ENCODE results near the gene KLHL42. TPM values are rescaled to one million over a fixed set of nuclear protein-coding genes. Genes with fewer than 3 reads are reported as not detected.

The KLHL42 gene, protein sequence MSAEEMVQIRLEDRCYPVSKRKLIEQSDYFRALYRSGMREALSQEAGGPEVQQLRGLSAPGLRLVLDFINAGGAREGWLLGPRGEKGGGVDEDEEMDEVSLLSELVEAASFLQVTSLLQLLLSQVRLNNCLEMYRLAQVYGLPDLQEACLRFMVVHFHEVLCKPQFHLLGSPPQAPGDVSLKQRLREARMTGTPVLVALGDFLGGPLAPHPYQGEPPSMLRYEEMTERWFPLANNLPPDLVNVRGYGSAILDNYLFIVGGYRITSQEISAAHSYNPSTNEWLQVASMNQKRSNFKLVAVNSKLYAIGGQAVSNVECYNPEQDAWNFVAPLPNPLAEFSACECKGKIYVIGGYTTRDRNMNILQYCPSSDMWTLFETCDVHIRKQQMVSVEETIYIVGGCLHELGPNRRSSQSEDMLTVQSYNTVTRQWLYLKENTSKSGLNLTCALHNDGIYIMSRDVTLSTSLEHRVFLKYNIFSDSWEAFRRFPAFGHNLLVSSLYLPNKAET
- total RNA-seq (2022) (32.5 and 37.6 TPM in 2 replicates), Bru-seq, nascent RNA (percentile 89 among the genes with signal in this experiment), BruChase-seq, experiment 1, labeled RNA remaining after a 6-hour chase (percentile 96 among the genes with signal in this experiment), BruChase-seq, experiment 2, labeled RNA remaining after a 2-hour chase (percentile 95 among the genes with signal in this experiment)
- long read RNA-seq, full-length matches to known transcripts = 32 of 51 reads
- long read RNA-seq, partial matches to known transcripts = 3 of 51 reads
- long read RNA-seq, other reads (novel, unspliced or antisense) = 16 of 51 reads

GRCh38 chr12:27779920-27780611 lies at the start of gene KLHL42, which contains the start of gene MANSC4:
Gene KLHL42 (plus strand): TSS chr12:27780233. CDS start chr12:27780331, 98 bp downstream.
Gene MANSC4 (minus strand): TSS chr12:27780236. CDS start chr12:27771276, 8,960 bp downstream.
- peak; percentile 67 for DNase-seq (ENCODE audit: unreplicated experiment)
- no TSS peak for BruUV-seq (replicated peaks)
- ChIA-PET CTCF (interaction anchor here (0.6 to 1.8 kb wide), 8 partner anchors 11 to 320 kb away, joined by 3 to 6 read pairs (median 4); no protein-coding TSS in a partner anchor), POLR2A (interaction anchor here (0.6 to 2.2 kb wide), 27 partner anchors 8 to 416 kb away, joined by 3 to 21 read pairs (median 5); partner anchors contain the start of gene CCDC91)
- Mint-ChIP-seq H3K4me3 (ENCODE audit: unreplicated experiment) (peak within 1 kb of the TSS; percentile 77), H3K27me3 (ENCODE audit: insufficient read depth, unreplicated experiment) (no peaks in the 10 kb centered on the region), H3K9me3 (ENCODE audit: unreplicated experiment) (no peaks in the 10 kb centered on the region), H3K4me1 (ENCODE audit: insufficient read depth, unreplicated experiment) (peaks cover 21% of the 10 kb centered on the region), H3K36me3 (ENCODE audit: insufficient read depth, unreplicated experiment) (peaks cover 13% of the 10 kb centered on the region), H3K27ac (ENCODE audit: low read depth, unreplicated experiment) (peak within 1 kb of the TSS; percentile 63)
- intact Hi-C loops (cut with micrococcal nuclease) = loop anchor here (2.0 kb wide), 4 partner anchors 31 to 161 kb away; no protein-coding TSS in a partner anchor
- TF ChIP-seq, protein P1, sequence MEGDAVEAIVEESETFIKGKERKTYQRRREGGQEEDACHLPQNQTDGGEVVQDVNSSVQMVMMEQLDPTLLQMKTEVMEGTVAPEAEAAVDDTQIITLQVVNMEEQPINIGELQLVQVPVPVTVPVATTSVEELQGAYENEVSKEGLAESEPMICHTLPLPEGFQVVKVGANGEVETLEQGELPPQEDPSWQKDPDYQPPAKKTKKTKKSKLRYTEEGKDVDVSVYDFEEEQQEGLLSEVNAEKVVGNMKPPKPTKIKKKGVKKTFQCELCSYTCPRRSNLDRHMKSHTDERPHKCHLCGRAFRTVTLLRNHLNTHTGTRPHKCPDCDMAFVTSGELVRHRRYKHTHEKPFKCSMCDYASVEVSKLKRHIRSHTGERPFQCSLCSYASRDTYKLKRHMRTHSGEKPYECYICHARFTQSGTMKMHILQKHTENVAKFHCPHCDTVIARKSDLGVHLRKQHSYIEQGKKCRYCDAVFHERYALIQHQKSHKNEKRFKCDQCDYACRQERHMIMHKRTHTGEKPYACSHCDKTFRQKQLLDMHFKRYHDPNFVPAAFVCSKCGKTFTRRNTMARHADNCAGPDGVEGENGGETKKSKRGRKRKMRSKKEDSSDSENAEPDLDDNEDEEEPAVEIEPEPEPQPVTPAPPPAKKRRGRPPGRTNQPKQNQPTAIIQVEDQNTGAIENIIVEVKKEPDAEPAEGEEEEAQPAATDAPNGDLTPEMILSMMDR (IDR thresholded peaks at IDR 0.05; ENCODE audit: unreplicated experiment) = no peak

DNA sequence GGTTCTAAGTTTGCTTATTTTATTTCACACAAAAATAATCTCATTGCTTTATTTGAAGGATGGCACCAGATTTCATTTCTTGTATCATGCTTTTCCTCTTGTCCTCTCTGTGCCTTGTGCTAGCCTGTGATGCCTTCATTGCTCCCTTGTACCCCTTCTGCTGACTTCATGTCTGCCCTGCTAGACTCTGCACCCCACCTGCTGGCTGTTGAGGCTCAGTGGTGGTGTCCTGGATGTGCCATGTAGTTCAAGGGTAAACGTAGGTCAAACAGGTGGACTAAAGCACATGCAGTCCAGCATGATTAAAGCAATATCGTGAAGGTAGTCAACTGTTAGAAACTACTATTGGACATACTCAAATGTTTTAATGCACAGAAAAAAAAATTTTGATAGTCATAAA lies 47.8 kb upstream of the KLHL42 start:
- ChIA-PET POLR2A (interaction anchor here (1.8 kb wide), 1 partner anchor 48 kb away, joined by 5 read pairs; the partner anchor contains the start of genes KLHL42 and MANSC4), CTCF (interaction anchor here (0.5 to 5.9 kb wide), 15 partner anchors 10 to 1237 kb away, joined by 3 to 75 read pairs (median 5); no protein-coding TSS in a partner anchor)
- peaks cover 5% of the 10 kb centered on the region for H3K4me1 Mint-ChIP-seq (ENCODE audit: insufficient read depth, unreplicated experiment)
- BruUV-seq (replicated peaks) = no TSS peak
- peak; percentile 28 for DNase-seq (ENCODE audit: unreplicated experiment)
- H3K4me3 Mint-ChIP-seq (ENCODE audit: unreplicated experiment) = no peak overlapping the region
- TF ChIP-seq, protein P1 (IDR thresholded peaks at IDR 0.05; ENCODE audit: unreplicated experiment) = no peak
- no peaks in the 10 kb centered on the region for H3K27me3 Mint-ChIP-seq (ENCODE audit: insufficient read depth, unreplicated experiment)
- H3K36me3 Mint-ChIP-seq (ENCODE audit: insufficient read depth, unreplicated experiment) = peaks cover 56% of the 10 kb centered on the region
- intact Hi-C loops (cut with micrococcal nuclease) = loop anchor here (2.0 to 10.0 kb wide), 3 partner anchors 49 to 1263 kb away; partner anchors contain the start of genes KLHL42 and MANSC4
- no peaks in the 10 kb centered on the region for H3K9me3 Mint-ChIP-seq (ENCODE audit: unreplicated experiment)
- no peak overlapping the region for H3K27ac Mint-ChIP-seq (ENCODE audit: low read depth, unreplicated experiment)

DNA sequence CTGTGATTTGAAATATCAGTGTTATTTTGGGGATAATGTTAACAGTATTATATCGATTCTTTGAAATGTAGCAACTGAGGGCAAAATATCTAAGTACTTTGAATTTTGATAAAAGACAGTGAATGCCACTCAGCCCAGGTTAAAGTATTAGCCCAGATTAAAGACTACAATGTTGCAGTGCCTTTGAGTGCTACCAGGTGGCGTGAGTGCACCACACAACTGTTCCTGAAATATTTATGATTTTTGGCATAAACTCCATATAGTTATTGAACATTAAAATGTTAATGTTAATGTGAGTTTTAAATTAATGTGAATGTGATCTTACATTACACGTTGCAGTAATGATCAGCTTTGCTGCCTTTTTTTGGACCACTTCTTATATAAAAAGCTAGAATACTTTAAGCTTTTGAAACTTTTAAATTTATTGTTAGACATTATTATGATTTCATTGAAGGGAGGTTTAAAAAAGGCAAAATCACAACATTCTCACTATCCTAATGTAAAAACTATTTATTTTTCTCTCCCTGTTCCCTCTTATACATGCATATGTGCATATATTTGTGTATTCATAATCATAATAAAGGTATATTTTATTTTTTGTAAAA lies 46.9 kb upstream of the KLHL42 start:
- peak; percentile 41 for DNase-seq (ENCODE audit: unreplicated experiment)
- Mint-ChIP-seq H3K27me3 (ENCODE audit: insufficient read depth, unreplicated experiment) (no peaks in the 10 kb centered on the region), H3K9me3 (ENCODE audit: unreplicated experiment) (no peaks in the 10 kb centered on the region), H3K4me1 (ENCODE audit: insufficient read depth, unreplicated experiment) (peaks cover 5% of the 10 kb centered on the region), H3K4me3 (ENCODE audit: unreplicated experiment) (no peak overlapping the region), H3K27ac (ENCODE audit: low read depth, unreplicated experiment) (no peak overlapping the region), H3K36me3 (ENCODE audit: insufficient read depth, unreplicated experiment) (peaks cover 59% of the 10 kb centered on the region)
- CTCF ChIA-PET = interaction anchor here (0.6 to 5.9 kb wide), 21 partner anchors 9 to 1139 kb away, joined by 3 to 75 read pairs (median 5); no protein-coding TSS in a partner anchor
- TF ChIP-seq, protein P1 (IDR thresholded peaks at IDR 0.05; ENCODE audit: unreplicated experiment) = peak; percentile 91
- BruUV-seq (replicated peaks) = no TSS peak
- POLR2A ChIA-PET = interaction anchor here (0.6 to 1.8 kb wide), 4 partner anchors 11 to 89 kb away, joined by 3 to 5 read pairs (median 3); partner anchors contain the start of genes KLHL42 and MANSC4
- intact Hi-C loops (cut with micrococcal nuclease) = loop anchor here (1.0 to 10.0 kb wide), 8 partner anchors 48 to 1262 kb away; partner anchors contain the start of genes KLHL42 and MANSC4

All from MCF 10A (cell line).